CD14-positive monocyte (primary cell): ENCODE data around the gene MCCC1. TPM values are rescaled to one million over a fixed set of nuclear protein-coding genes. Genes with fewer than 3 reads are reported as not detected.
A peak's percentile ranks its signal among the peaks of the same experiment; 100 is the strongest.

ENCODE experiments used
- DNase-seq, 3 donors: peaks; one replicate each; pipeline ENCODE4 v3.0.0-alpha.2; 2011 to 2022
- H2AFZ ChIP-seq: 2 replicates; pipeline ENCODE4 v1.6.0; 2012; ENCODE audit warnings: mild to moderate bottlenecking, low read depth, low read length, inconsistent platforms; ENCODE audit not compliant: insufficient read depth, poor library complexity, severe bottlenecking
- H3K27ac ChIP-seq, 2 donors: 1 replicate in 1 of 2; 2 replicates in 1 of 2; pipeline ENCODE4 v1.5.1; 2012 to 2013; ENCODE audit warnings: low read length in 2 of 2, control low read depth in 1 of 2, inconsistent platforms in 1 of 2, low read depth in 1 of 2, mild to moderate bottlenecking in 1 of 2
- H3K27me3 ChIP-seq, 2 donors: one replicate each; pipeline versions ENCODE4 v1.6.0 to v1.6.1; 2011 to 2013; ENCODE audit warnings: low read length in 2 of 2; ENCODE audit not compliant: control insufficient read depth in 2 of 2, insufficient read depth in 2 of 2
- H3K36me3 ChIP-seq, 2 donors: replicated peaks in 1 of 2; 1 replicate in 1 of 2; 2 replicates in 1 of 2; pipeline versions ENCODE4 v1.5.1 to v1.6.1; 2012 to 2013; ENCODE audit warnings: low read length in 2 of 2, control low read depth in 1 of 2, inconsistent platforms in 1 of 2, mild to moderate bottlenecking in 1 of 2; ENCODE audit not compliant: insufficient read depth in 2 of 2, control insufficient read depth in 1 of 2
- H3K4me1 ChIP-seq, 2 donors: 1 replicate in 1 of 2; 2 replicates in 1 of 2; pipeline versions ENCODE4 v1.5.1 to v1.6.1; 2012 to 2013; ENCODE audit warnings: low read length in 2 of 2, control low read depth in 1 of 2, inconsistent platforms in 1 of 2, mild to moderate bottlenecking in 1 of 2, moderate library complexity in 1 of 2; ENCODE audit not compliant: insufficient read depth in 2 of 2, control insufficient read depth in 1 of 2
- H3K4me2 ChIP-seq: replicated peaks from 2 replicates; pipeline ENCODE3; 2012; ENCODE audit warnings: low read length, moderate library complexity, mild to moderate bottlenecking; ENCODE audit not compliant: poor library complexity, severe bottlenecking; ENCODE audit errors: extremely low read depth
- H3K4me3 ChIP-seq, 3 experiments: fragments of 200-600 bp in 1 of 3; sonication (generic) in 1 of 3; replicated peaks in 1 of 3; 1 replicate in 2 of 3; 2 replicates in 1 of 3; pipeline ENCODE4 v1.5.1; 2011 to 2013; ENCODE audit warnings: low read length in 3 of 3, mild to moderate bottlenecking in 3 of 3, control low read depth in 2 of 3, low read depth in 2 of 3, inconsistent platforms in 1 of 3, moderate library complexity in 1 of 3
- H3K79me2 ChIP-seq: 2 replicates; pipeline ENCODE4 v1.6.0; 2012; ENCODE audit warnings: mild to moderate bottlenecking, control low read depth, inconsistent platforms, low read length, moderate library complexity; ENCODE audit not compliant: insufficient read depth
- H3K9ac ChIP-seq: 2 replicates; pipeline ENCODE4 v1.6.0; 2017; ENCODE audit warnings: low read length, mild to moderate bottlenecking; ENCODE audit not compliant: insufficient read depth, poor library complexity, severe bottlenecking
- H3K9me3 ChIP-seq, 2 donors: replicated peaks in 1 of 2; 1 replicate in 1 of 2; 2 replicates in 1 of 2; pipeline versions ENCODE4 v1.5.1 to v1.6.1; 2012 to 2013; ENCODE audit warnings: low read length in 2 of 2, control low read depth in 1 of 2; ENCODE audit not compliant: control insufficient read depth in 1 of 2, insufficient read depth in 1 of 2
- H4K20me1 ChIP-seq: 2 replicates; pipeline ENCODE4 v1.6.0; 2012; ENCODE audit warnings: mild to moderate bottlenecking, low read length, control low read depth, moderate library complexity; ENCODE audit not compliant: insufficient read depth
- H3K27ac Mint-ChIP-seq, 7 donors: one replicate each; pipeline ENCODE4 v1.8.0; 2020; ENCODE audit warnings: mild to moderate bottlenecking in 7 of 7, mixed read lengths in 7 of 7, moderate library complexity in 6 of 7, inconsistent platforms in 2 of 7
- H3K27me3 Mint-ChIP-seq, 3 donors: one replicate each; pipeline ENCODE4 v1.8.0; 2021 to 2022; ENCODE audit warnings: low read depth in 3 of 3, mild to moderate bottlenecking in 3 of 3, mixed read lengths in 3 of 3, moderate library complexity in 3 of 3, inconsistent platforms in 1 of 3
- H3K36me3 Mint-ChIP-seq, 2 donors: one replicate each; pipeline ENCODE4 v1.8.0; 2020; ENCODE audit warnings: mixed read lengths in 2 of 2, inconsistent platforms in 1 of 2, mild to moderate bottlenecking in 1 of 2
- H3K4me1 Mint-ChIP-seq: one replicate; pipeline ENCODE4 v1.8.0; 2020; ENCODE audit warnings: mild to moderate bottlenecking, mixed read lengths
- H3K4me3 Mint-ChIP-seq, 2 donors: one replicate each; pipeline ENCODE4 v1.8.0; 2020; ENCODE audit warnings: mild to moderate bottlenecking in 2 of 2, mixed read lengths in 2 of 2, moderate library complexity in 1 of 2
- H3K9me3 Mint-ChIP-seq, 7 donors: one replicate each; pipeline ENCODE4 v1.8.0; 2020 to 2022; ENCODE audit warnings: mixed read lengths in 7 of 7, mild to moderate bottlenecking in 6 of 7, moderate library complexity in 6 of 7, inconsistent platforms in 2 of 7
- WGBS: methylation state at CpG from one replicate; pipeline ENCODE4 v1.1.5; 2013; ENCODE audit warnings: missing lambda C conversion rate; ENCODE audit not compliant: insufficient coverage; 5-methylcytosine and 5-hydroxymethylcytosine counted together
- intact Hi-C, 2 donors: fragments of 100-400 bp; cut with micrococcal nuclease; formaldehyde crosslinking; loops; one replicate each; pipeline versions ENCODE4 v1.15.0 to v1.15.1; 2023
- polyA plus RNA-seq, 3 donors: library from polyadenylated mRNA; depleted of rRNA in 1 of 3; unstranded in 2 of 3; stranded (reverse) in 1 of 3; fragments of 300-500 nt in 2 of 3; fragments of >200 nt in 1 of 3; fragmentation: Illumina TruSeq in 2 of 3; gene quantifications; 1 replicate in 2 of 3; 2 replicates in 1 of 3; pipeline ENCODE4 v1.2.3, GENCODE V29; 2012 to 2021
- TF ChIP-seq, protein P1 (sequence below): fragments of 200-600 bp; IDR thresholded peaks from one replicate; pipeline ENCODE4 v1.8.0; 2022; ENCODE audit warnings: antibody characterized with exemption, mild to moderate bottlenecking

Gene MCCC1
- polyA plus RNA-seq, 3 donors: 13.9 to 18.4 (median 16.0) TPM

GRCh38 chr3:183027276-183027675 is 72.0 kb downstream of the MCCC1 start:
- H3K27me3 ChIP-seq: no peaks in the 10 kb centered on the region
- peaks cover 60 to 71% of the 10 kb centered on the region in 2 donors for H3K36me3 Mint-ChIP-seq
- TF ChIP-seq, protein P1, sequence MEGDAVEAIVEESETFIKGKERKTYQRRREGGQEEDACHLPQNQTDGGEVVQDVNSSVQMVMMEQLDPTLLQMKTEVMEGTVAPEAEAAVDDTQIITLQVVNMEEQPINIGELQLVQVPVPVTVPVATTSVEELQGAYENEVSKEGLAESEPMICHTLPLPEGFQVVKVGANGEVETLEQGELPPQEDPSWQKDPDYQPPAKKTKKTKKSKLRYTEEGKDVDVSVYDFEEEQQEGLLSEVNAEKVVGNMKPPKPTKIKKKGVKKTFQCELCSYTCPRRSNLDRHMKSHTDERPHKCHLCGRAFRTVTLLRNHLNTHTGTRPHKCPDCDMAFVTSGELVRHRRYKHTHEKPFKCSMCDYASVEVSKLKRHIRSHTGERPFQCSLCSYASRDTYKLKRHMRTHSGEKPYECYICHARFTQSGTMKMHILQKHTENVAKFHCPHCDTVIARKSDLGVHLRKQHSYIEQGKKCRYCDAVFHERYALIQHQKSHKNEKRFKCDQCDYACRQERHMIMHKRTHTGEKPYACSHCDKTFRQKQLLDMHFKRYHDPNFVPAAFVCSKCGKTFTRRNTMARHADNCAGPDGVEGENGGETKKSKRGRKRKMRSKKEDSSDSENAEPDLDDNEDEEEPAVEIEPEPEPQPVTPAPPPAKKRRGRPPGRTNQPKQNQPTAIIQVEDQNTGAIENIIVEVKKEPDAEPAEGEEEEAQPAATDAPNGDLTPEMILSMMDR: no peak
- no peak for DNase-seq
- WGBS: no CpG with 5 or more reads among the region's 1 CpG
- H3K4me2 ChIP-seq: no peak overlapping the region
- H3K9ac ChIP-seq: no peak overlapping the region
- H3K27ac Mint-ChIP-seq: peak overlapping the region in 1 of 7 donors; percentile 6
- H4K20me1 ChIP-seq: no peaks in the 10 kb centered on the region
- H3K9me3 ChIP-seq: no peaks in the 10 kb centered on the region
- H3K27ac ChIP-seq: no peak overlapping the region
- H3K4me3 Mint-ChIP-seq: no peak overlapping the region
- no peaks in the 10 kb centered on the region for H3K79me2 ChIP-seq
- H3K4me1 Mint-ChIP-seq: no peaks in the 10 kb centered on the region
- no peaks in the 10 kb centered on the region for H3K4me1 ChIP-seq
- intact Hi-C loops: no loop called here
- no peak overlapping the region for H2AFZ ChIP-seq
- H3K9me3 Mint-ChIP-seq: peaks cover 0 to 7% (median 0%) of the 10 kb centered on the region in 7 donors
- H3K27me3 Mint-ChIP-seq: peaks cover 0 to 2% (median 0%) of the 10 kb centered on the region in 3 donors
- peaks cover 38 to 90% of the 10 kb centered on the region in 2 donors for H3K36me3 ChIP-seq
- no peak overlapping the region for H3K4me3 ChIP-seq

GRCh38 chr3:183022936-183023516 is 76.3 kb downstream of the MCCC1 start:
- Histone ChIP-seq H3K27ac (no peak overlapping the region), H3K27me3 (no peaks in the 10 kb centered on the region), H3K4me2 (no peak overlapping the region), H3K36me3 (peaks cover 37 to 91% of the 10 kb centered on the region in 2 donors), H3K4me3 (no peak overlapping the region), H4K20me1 (no peaks in the 10 kb centered on the region), H3K9ac (no peak overlapping the region), H2AFZ (no peak overlapping the region), H3K79me2 (no peaks in the 10 kb centered on the region), H3K9me3 (no peaks in the 10 kb centered on the region), H3K4me1 (no peaks in the 10 kb centered on the region)
- TF ChIP-seq, protein P1: no peak
- no peak for DNase-seq
- intact Hi-C loops: no loop called here
- Mint-ChIP-seq H3K36me3 (peaks cover 57 to 67% of the 10 kb centered on the region in 2 donors), H3K9me3 (no peaks in the 10 kb centered on the region), H3K4me3 (no peak overlapping the region), H3K27ac (no peak overlapping the region), H3K4me1 (no peaks in the 10 kb centered on the region), H3K27me3 (no peaks in the 10 kb centered on the region)
- no CpG with 5 or more reads among the region's 3 CpGs for WGBS
